T-helper 17 cell (primary cell): ENCODE results near the gene ITGB2. TPM values are rescaled to one million over a fixed set of nuclear protein-coding genes. Genes with fewer than 3 reads are reported as not detected.
"Not testable (repeated sequence)": the region's sequence is repeated elsewhere in the genome, so short reads cannot be mapped to it uniquely, and the experiment has no call there.

Source experiments
- ATAC-seq: fragments of 150-1000 bp; cut with Tn5 transposase; 2 replicates; pipeline ENCODE4 v1.10.0; 2021; ENCODE audit warnings: mild to moderate bottlenecking, moderate library complexity
- DNase-seq, 3 donors: peaks; one replicate each; pipeline versions ENCODE4 v3.0.0 to v3.0.0-alpha.2; 2020 to 2021
- H3K9me3 ChIP-seq: one replicate; pipeline ENCODE4 v1.7.0; 2013; ENCODE audit warnings: low read length, mild to moderate bottlenecking; ENCODE audit not compliant: control insufficient read depth, poor library complexity, severe bottlenecking
- H3K27ac Mint-ChIP-seq: one replicate; pipeline ENCODE4 v1.8.0; 2022; ENCODE audit warnings: mild to moderate bottlenecking, moderate library complexity, mixed read lengths
- H3K27me3 Mint-ChIP-seq: one replicate; pipeline ENCODE4 v1.8.0; 2022; ENCODE audit warnings: mixed read lengths
- H3K36me3 Mint-ChIP-seq: one replicate; pipeline ENCODE4 v1.8.0; 2022; ENCODE audit warnings: low read depth, mixed read lengths
- H3K4me1 Mint-ChIP-seq: one replicate; pipeline ENCODE4 v1.8.0; 2022; ENCODE audit warnings: mild to moderate bottlenecking, mixed read lengths
- H3K4me3 Mint-ChIP-seq: one replicate; pipeline ENCODE4 v1.8.0; 2022; ENCODE audit warnings: mild to moderate bottlenecking, moderate library complexity, mixed read lengths
- total RNA-seq, 4 donors: library from RNA in 2 of 4; stranded (reverse) in 2 of 4; gene quantifications; one replicate each; pipeline ENCODE4 v1.2.3 and lab custom pipeline; 2022 to 2026

Gene ITGB2
- total RNA-seq, 2 donors from 2014 or later: 248 to 359 TPM

DNA sequence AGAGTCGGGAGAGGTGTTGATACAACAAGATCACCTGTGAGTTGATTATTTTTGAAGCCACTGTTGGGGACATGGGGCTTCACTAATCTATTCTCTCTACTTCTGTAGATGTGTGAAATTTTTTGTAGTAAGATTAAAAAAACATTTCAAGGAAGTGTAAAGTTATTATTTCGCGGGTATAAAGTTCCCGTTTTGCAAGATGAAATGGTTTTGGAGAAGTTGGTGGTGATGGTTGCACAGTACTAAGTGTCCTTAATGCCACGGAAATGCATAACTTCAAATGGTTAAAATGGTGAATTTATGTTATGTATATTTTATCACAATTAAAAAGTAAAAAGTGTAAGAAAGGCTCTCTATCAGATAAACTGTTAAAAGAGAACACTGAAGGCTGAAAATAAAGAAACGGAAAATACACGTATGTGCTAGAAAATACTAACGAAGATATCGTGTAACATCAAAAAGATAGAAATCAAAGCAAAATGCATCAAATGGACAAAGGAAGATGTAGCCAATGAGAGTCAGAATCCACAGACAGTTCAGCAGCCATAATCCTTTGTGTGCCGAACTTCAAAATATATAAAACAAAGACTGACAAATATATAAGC, 2.9 kb upstream of the ITGB2 start:
- H3K27ac Mint-ChIP-seq: peak overlapping the region; percentile 94
- ATAC-seq (no peak), DNase-seq (no peak)
- peaks cover 61% of the 10 kb centered on the region for H3K4me1 Mint-ChIP-seq
- H3K27me3 Mint-ChIP-seq: no peaks in the 10 kb centered on the region
- H3K4me3 Mint-ChIP-seq: peak overlapping the region; percentile 65
- H3K9me3 ChIP-seq: no peaks in the 10 kb centered on the region
- peaks cover 4% of the 10 kb centered on the region for H3K36me3 Mint-ChIP-seq

DNA sequence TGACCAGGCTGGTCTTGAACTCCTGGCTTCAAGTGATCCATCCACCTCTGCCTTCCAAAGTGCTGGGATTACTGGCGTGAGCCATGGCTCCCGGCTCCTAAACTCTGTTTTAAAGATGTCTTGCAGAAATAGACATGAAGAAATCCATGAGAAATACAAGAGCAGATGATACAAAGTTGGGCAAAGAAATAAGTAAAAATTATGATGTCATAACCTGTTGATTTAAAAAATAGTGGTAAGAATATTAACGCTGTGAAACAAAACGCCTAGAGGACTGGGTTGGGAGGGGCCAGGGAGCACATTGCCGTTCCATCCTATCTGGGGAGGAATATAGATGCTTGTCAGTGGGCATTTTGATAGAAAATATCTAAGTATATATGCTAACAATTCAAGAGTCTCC, 1.2 kb upstream of the ITGB2 start:
- Mint-ChIP-seq H3K4me3 (peak overlapping the region; percentile 100), H3K36me3 (peaks cover 4% of the 10 kb centered on the region), H3K27me3 (no peaks in the 10 kb centered on the region), H3K4me1 (peaks cover 64% of the 10 kb centered on the region), H3K27ac (peak overlapping the region; percentile 96)
- H3K9me3 ChIP-seq: no peaks in the 10 kb centered on the region
- ATAC-seq (no peak), DNase-seq (no peak)

DNA sequence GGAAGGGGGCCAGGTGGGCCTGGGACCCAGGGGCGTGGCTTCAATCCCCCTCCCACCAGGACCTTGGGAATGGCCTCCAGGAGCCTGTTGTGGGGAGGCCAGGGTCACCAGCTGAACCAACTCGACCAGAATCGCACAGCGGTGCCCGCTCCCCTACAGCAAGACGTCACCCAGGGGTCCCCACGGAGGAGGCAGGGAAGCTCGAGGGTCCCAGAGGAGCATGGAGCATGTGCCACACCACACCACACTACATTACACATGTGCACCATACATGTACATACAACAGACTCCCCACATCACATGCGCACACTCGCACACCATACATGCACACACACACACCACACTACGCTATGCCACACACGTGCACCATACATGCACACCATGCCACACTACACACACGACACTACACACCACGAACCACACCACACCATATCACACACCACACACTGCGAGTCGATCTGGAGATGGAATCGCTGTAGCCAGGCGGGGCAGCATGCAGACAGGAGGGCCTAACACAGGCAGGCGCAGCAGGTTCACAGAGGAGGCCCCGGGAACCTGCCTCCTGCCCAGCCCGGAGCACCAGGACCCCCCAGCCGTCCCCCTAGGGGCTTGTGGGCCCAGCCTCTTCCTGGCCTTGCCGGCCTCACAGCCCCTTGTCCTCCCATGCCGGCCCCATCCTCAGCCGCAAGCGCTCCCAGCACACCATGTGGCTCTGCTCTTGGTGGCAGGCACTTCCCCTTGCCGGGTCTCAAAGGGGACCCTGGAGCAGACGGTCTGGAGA, 596 bp downstream of the ITGB2 start:
- peak; percentile 35 for ATAC-seq
- Mint-ChIP-seq H3K27me3 (no peaks in the 10 kb centered on the region), H3K36me3 (peaks cover 4% of the 10 kb centered on the region), H3K27ac (peak overlapping the region; percentile 96), H3K4me1 (peaks cover 65% of the 10 kb centered on the region), H3K4me3 (peak overlapping the region; percentile 100)
- H3K9me3 ChIP-seq: no peaks in the 10 kb centered on the region
- no peak for DNase-seq

DNA sequence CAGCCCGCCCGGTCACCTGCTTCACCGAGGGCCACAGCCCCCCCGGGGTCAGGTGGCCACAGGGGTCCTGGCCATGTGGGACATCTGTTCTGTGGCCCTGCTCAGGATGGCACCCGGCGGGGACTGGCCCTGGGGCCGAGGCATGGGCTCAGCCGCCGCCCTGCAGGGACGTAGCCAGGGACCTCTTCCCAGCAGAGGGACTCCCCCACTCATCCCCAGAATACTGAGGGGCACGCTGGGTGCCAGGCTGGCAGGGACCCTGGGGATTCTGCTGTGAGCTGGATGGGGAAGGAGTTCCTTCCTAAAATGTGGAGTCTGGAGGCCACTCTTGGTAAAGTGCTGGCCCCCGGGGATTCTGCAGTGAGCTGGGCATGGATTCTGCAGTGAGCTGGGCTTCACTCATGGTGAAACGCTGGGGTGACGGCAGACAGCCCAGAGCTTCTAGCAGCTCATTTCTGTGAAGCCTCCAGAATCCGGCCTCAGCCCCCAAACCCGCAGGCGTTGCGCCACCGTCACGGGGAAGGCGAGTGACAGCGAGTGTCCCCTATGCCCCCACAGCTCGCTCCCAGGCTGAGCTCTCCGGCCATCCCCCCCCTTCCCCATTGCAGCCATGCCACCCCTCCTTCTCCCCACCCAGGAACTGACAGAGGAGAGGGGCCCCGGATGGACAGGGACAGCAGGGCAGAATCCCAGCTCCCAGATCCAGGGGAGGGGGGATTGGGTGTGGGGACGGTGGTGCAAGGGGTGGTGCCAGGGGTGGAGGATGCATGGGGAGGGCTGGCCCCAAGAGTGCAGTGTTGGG, 1.4 kb downstream of the ITGB2 start:
- ATAC-seq (no peak), DNase-seq (no peak)
- Mint-ChIP-seq H3K27ac (peak overlapping the region; percentile 96), H3K27me3 (no peaks in the 10 kb centered on the region), H3K4me3 (peak overlapping the region; percentile 100), H3K36me3 (peaks cover 4% of the 10 kb centered on the region), H3K4me1 (peaks cover 63% of the 10 kb centered on the region)
- H3K9me3 ChIP-seq: no peaks in the 10 kb centered on the region

DNA sequence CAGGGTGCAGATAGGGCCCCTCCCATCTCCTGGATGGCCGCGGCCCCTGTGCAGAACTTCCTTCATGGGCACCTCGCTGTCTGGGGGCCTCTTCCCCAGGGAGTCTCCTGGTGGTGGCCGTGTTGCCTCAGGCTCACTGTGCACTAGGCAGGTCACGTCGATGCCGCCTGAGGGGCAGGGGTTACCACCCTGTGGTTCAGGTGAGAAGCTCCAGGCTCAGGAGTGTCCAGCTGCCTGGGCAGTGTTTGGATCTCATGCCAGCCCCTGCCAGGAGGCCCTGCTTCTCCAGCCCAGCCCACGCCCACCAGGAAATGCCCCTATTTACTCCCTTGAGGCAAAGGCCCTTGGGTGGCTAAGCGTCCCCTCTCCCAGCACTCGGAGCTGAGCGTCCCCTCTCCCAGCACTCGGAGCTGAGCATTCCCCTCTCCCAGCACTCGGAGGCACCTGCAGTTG, 2.1 kb downstream of the ITGB2 start:
- peak overlapping the region; percentile 100 for H3K4me3 Mint-ChIP-seq
- peak overlapping the region; percentile 96 for H3K27ac Mint-ChIP-seq
- H3K27me3 Mint-ChIP-seq: no peaks in the 10 kb centered on the region
- DNase-seq (no peak), ATAC-seq (no peak)
- H3K9me3 ChIP-seq: no peaks in the 10 kb centered on the region
- peaks cover 4% of the 10 kb centered on the region for H3K36me3 Mint-ChIP-seq
- peaks cover 61% of the 10 kb centered on the region for H3K4me1 Mint-ChIP-seq

DNA sequence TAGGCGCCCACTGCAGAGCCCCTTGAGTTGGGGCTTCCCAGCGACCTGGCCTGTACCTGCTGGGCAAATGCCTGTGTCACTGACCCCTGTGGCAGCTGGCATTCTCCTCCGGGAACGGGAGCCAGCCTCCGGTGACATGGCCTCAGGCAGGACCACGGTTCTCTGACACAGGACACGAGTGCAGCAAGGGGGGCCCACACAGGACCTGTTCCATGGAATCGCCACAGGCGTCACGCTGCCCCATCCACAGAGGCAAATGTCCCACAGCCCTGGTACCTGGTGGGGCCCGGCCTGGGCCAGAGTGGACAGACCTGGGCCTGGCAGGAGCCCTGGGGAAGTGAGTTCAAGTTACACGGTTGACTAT, 2.6 kb downstream of the ITGB2 start:
- no peaks in the 10 kb centered on the region for H3K9me3 ChIP-seq
- no peak for ATAC-seq
- peak overlapping the region; percentile 96 for H3K27ac Mint-ChIP-seq
- H3K27me3 Mint-ChIP-seq: no peaks in the 10 kb centered on the region
- H3K4me1 Mint-ChIP-seq: peaks cover 62% of the 10 kb centered on the region
- peaks cover 4% of the 10 kb centered on the region for H3K36me3 Mint-ChIP-seq
- peak overlapping the region; percentile 100 for H3K4me3 Mint-ChIP-seq
- DNase-seq: no peak

DNA sequence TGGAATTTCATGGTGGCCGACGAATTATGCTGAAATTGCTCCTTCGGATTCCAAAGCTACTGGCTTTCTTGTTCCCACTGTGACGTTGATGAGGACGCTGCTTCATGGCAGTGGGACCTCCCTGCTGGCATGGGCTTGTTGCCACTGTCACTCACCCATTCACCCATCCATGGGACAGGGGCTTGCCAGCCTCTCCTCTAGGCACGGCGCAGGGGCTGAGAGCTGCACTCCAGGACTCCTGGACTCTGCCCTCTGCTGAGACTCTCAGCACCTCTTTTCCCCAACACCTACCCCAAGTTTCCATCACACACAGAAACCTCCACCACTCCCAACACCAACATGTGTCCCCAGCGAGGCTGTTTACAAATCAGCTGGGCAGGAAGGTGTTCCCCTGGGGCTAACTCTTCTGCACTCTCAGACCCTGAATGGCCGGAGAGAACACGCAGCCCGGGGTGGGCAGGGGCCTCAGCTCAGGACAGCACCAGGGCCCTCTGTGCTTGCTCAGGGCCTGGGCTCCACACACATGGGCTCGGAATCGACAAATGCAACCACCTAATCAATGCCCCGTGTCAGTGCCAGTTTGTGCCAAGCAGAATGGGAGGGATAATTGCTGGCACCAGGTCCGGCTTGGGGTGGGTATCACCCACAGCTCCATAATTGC, 3.1 kb downstream of the ITGB2 start:
- Mint-ChIP-seq H3K27me3 (no peaks in the 10 kb centered on the region), H3K36me3 (peaks cover 4% of the 10 kb centered on the region), H3K4me3 (peak overlapping the region; percentile 100), H3K27ac (peak overlapping the region; percentile 96), H3K4me1 (peaks cover 61% of the 10 kb centered on the region)
- no peak for ATAC-seq
- no peak for DNase-seq
- H3K9me3 ChIP-seq: no peaks in the 10 kb centered on the region

DNA sequence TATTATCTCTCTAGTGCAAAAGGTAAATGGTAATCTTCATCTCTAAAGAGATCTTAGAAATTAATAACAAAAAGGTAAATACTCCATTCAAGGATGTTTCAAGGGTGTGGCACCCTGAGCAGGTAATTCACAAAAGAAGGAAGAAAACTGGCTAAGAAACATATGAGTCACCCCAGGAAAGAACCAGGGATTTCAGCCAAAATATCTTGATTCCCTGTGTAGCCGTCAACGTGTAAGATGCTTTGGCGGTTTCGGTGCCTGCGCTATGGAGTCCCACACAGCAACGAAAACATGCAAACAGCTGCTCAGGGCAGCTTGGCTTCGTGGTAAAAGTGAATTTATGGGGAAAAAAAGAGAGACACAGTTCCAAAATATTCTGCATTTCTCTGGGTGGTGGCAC, 3.7 kb downstream of the ITGB2 start:
- peak overlapping the region; percentile 100 for H3K4me3 Mint-ChIP-seq
- no peak for DNase-seq
- H3K4me1 Mint-ChIP-seq: peaks cover 59% of the 10 kb centered on the region

DNA sequence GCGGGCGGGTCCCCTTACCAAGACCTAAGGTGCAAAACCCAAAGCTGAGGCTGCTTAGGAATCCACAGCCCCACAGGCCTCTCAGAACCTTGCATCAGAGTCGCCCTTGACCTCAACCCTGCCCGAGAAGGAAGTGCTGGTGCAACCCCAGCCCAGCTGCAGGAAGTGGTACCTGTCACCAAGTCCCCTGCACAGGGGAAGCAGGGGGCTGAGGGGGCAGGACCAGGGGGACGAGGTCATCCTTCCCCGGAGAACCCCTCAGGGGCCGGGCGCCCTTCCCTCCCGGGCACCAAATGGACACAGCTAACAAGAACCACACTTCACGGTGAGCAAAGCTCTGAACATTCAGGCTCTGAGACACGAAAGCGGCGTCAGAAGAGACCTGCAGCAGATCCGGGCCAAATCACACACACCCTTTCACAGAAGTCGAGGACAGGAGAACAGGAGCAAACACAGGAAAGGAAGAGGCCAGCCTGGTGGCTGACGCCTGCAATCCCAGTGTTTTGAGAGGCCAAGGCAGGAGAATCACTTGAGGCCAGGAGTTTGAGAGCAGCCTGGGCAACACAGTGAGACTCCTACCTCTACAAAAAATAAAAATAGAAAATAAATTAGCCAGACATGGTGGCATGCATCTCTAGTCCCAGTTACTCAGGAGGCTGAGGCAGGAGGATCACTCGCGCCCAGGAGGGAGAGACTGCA, 6.4 kb downstream of the ITGB2 start:
- Mint-ChIP-seq H3K27me3 (no peaks in the 10 kb centered on the region), H3K4me1 (peaks cover 57% of the 10 kb centered on the region), H3K27ac (peak overlapping the region; percentile 96), H3K4me3 (peak overlapping the region; percentile 91), H3K36me3 (no peaks in the 10 kb centered on the region)
- peak in 1 of 3 donors; percentile 31 for DNase-seq
- peak; percentile 61 for ATAC-seq
- H3K9me3 ChIP-seq: no peaks in the 10 kb centered on the region

More for the DNA sequence above, 3.7 kb downstream of the ITGB2 start:
- Mint-ChIP-seq H3K27me3 (no peaks in the 10 kb centered on the region), H3K36me3 (peaks cover 4% of the 10 kb centered on the region), H3K27ac (peak overlapping the region; percentile 96)
- no peaks in the 10 kb centered on the region for H3K9me3 ChIP-seq
- no peak for ATAC-seq

DNA sequence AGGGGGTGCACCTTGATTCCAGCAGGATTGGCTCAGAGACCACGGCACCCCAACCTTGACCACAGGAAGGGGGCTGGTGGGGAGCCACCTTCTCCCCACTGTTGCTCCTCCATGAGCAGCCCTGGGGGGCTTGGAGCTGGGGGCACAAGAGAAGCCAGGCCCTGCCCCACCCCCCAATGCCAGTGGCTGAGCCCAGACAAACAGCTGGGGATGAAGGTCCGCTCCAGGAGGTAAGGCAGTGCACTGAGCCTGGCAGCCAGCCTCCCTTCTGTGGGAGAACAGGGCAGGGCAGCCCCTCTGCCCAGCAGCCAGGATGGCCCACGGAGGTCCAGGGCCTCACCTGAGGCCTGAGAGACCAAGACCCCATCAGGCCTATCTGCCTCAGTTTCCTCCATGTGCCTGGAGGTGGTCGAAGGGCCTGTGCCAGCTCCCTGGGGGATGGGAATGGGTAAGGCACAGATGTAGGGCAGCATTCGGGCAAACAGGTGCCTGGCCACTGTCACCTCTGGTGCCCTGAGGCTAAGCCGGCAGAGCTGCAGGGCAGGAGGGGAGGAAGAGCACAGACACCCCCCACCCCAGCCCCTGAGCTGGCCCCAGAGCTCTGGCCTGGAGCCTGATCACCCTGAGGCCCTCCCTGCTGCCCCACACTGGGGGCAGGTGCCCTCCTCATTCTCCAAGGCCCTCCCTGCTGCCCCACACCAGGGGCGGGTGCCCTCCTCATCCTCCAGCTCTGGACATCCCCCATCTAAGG, 7.1 kb downstream of the ITGB2 start:
- no peak for ATAC-seq

DNA sequence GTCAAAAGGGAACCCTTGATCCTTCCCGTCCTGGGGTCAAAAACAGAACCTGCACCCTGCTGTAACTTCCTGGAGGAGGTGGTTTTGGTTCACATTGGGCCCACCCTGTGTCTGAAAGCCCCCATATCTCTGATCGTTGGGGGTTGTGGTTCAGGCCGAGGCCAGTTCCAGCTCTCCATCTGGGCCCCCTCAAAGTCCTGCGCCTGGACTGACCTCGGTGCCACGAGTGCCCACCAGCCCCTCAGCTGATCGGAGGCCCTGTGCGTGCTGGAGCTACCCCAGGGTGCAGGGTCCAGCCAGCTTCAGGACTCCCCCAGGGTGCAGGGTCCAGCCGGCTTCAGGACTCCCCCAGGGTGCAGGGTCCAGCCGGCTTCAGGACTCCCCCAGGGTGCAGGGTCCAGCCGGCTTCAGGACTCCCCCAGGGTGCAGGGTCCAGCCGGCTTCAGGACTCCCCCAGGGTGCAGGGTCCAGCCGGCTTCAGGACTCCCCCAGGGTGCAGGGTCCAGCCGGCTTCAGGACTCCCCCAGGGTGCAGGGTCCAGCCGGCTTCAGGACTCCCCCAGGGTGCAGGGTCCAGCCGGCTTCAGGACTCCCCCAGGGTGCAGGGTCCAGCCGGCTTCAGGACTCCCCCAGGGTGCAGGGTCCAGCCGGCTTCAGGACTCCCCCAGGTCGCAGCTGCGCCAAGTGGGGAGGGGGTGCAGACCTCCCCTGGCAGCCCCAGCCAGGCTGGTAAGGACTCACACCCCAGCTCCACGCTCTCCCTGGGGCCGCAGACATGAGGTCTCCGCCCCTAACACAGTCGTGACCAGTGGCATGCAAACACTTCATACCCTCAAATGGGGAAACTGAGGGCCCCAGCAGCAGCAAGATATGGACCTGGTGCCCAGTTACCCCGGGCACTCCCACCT, 7.9 kb downstream of the ITGB2 start:
- DNase-seq, H3K9me3 ChIP-seq, H3K36me3 Mint-ChIP-seq, ATAC-seq, H3K27me3 Mint-ChIP-seq: not testable (repeated sequence)
- Mint-ChIP-seq H3K27ac (peak overlapping the region; percentile 96), H3K4me1 (peaks cover 55% of the 10 kb centered on the region), H3K4me3 (peak overlapping the region; percentile 91)

More for the DNA sequence above, 7.1 kb downstream of the ITGB2 start:
- H3K9me3 ChIP-seq: no peaks in the 10 kb centered on the region
- H3K27ac Mint-ChIP-seq: peak overlapping the region; percentile 96
- H3K4me1 Mint-ChIP-seq: peaks cover 59% of the 10 kb centered on the region
- H3K27me3 Mint-ChIP-seq: no peaks in the 10 kb centered on the region
- H3K36me3 Mint-ChIP-seq: no peaks in the 10 kb centered on the region
- no peak for DNase-seq
- peak overlapping the region; percentile 91 for H3K4me3 Mint-ChIP-seq
